HG03565 (cell line): ENCODE results near the gene NRSN2.
"Not testable (repeated sequence)": the region's sequence is repeated elsewhere in the genome, so short reads cannot be mapped to it uniquely, and the experiment has no call there.

Experiments used
- ATAC-seq: cut with Tn5 transposase; IDR thresholded peaks from one replicate; pipeline ENCODE4 v1.9.1; 2021; ENCODE audit warnings: mild to moderate bottlenecking, moderate library complexity; ENCODE audit not compliant: unreplicated experiment

Gene NRSN2

DNA sequence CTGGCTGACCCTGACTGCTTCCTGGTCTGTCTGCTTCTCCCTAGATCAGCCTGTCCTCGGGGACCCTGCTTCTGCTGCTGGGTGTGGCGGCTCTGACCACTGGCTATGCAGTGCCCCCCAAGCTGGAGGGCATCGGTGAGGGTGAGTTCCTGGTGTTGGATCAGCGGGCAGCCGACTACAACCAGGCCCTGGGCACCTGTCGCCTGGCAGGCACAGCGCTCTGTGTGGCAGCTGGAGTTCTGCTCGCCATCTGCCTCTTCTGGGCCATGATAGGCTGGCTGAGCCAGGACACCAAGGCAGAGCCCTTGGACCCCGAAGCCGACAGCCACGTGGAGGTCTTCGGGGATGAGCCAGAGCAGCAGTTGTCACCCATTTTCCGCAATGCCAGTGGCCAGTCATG, 6.3 kb downstream of the NRSN2 start:
- ATAC-seq: no peak

GRCh38 chr20:354298-354977, 7.5 kb downstream of the NRSN2 start:
- ATAC-seq: no peak

DNA sequence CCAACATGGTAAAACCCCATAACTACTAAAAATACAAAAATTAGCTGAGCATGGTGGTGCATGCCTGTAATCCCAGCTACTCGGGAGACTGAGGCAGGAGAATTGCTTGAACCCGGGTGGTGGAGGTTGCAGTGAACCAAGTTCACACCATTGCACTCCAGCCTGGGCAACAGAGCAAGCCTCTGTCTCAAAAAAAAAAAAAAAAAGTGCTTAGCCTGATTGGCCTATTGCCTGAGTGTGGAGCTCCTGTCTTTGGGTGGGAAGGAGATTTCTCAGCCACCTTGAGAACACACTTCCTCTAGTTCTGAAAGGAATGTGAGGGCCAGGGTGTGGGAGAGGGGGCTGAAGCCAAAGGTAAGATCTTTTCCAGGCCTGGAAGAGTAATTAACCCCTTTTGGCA, 9.2 kb downstream of the NRSN2 start:
- not testable (repeated sequence) for ATAC-seq

- no peak for ATAC-seq
These were observed 9.8 kb downstream of the NRSN2 start for GRCh38 chr20:356745-357144.

DNA sequence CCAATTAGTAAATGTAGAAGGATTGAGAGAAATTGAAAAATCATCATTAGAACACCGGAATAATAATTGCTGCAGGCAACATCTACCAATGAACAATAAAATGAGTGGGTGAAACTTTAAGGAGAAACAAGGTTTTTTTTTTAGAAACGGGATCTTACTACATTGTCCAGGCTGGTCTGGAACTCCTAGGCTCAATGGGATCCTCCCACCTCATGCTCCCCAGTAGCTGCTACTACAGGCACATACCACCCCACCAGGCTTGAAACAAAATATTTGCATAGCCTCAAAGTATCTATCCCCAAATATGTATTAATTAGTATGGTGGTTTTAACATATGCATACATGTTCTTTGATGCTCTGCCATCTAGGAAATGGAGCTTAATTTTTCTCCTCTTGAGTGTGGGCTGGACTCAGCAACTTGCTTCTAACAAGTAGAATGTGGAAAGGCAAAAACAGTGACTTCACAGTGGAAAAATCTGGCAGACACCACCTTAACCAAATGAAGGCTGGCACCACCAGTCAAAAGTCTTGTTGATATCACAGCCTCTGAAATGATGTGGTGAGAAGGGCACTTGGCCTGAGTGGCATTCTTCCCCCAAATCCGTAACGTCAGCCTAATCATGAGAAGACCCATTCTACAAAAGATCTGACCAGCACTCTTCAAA, 12.1 kb downstream of the NRSN2 start:
- no peak for ATAC-seq

GRCh38 chr20:361561-361960, 14.7 kb downstream of the NRSN2 start:
- ATAC-seq: no peak

- no peak for ATAC-seq
These were observed 15.7 kb downstream of the NRSN2 start for GRCh38 chr20:362271-363254.

DNA sequence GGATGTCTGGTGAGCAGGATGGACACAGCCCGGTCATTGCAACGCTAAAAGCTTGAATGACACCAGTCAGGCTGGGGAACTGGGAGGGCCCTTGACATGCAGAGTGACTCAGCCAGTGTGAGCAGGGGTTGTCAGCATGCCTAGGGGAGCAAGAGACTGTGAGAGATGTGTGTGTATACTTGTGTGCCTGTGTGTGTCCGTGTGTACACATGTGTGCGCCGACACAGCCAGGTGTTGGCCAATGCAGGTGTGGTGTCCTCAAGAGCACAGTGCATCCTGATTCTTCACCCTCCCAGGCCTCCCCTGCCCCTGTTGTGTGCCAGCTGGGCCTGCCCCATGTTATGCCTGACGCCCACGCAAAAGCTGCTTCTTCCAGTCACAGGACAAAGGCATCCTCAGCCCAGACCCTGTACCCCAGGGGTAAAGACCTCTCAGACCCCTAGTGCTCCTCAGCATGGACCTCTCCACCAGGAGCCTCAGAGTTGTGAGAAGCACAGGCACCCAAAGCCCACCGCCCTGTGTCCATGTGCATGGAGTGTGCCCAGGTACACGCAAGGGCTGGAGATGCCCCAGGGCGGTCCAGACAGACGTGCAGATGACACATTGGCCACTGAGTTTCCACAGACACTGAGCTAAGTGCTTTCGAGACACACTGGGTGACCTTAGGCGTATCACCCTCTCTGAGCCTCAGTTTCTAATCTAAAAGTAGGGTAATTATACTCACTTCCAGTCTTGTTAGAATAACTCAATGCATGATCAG, 16.6 kb downstream of the NRSN2 start:
- ATAC-seq: no peak

DNA sequence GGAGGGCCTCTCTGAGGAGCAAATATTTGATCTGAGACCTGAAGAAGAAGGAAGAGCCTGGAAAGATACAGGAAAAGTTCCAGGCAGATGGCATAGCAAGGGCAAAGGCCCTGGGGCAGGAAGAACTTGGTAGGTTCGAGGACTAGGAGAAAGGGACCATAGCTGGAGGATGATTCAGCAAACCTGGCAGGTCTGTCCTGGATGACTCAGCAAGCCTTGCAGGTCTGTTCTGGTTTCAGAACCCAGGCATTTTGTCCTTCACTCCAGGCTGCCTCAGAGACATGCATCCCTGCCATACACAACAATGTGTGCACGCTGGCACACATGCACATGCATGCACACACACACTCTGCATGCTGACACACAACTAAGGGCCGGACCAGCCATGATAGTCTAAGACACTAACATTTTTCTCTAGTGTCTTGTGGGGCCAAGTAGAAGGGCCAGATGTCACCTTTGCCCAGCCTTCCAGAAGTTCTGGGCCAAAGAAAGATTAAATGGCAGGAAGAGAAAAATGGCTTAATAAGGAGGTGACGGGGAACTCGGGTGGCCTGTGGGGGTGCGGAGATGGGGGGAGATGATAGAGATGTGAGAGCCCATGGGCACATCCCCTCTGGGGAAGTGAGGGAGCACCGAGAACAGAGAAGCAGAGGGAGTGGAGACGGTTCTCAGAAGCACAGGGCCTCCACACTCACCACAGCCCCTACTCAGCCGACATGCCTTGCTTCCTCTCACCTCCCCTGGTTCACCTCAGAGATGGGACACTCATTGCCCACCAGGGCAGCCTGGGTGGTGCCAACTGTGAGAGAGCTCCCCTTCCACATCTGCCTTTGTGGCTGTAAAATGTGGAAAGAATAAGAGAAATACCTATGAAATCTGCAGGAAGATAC, 18.2 kb downstream of the NRSN2 start:
- ATAC-seq: no peak

DNA sequence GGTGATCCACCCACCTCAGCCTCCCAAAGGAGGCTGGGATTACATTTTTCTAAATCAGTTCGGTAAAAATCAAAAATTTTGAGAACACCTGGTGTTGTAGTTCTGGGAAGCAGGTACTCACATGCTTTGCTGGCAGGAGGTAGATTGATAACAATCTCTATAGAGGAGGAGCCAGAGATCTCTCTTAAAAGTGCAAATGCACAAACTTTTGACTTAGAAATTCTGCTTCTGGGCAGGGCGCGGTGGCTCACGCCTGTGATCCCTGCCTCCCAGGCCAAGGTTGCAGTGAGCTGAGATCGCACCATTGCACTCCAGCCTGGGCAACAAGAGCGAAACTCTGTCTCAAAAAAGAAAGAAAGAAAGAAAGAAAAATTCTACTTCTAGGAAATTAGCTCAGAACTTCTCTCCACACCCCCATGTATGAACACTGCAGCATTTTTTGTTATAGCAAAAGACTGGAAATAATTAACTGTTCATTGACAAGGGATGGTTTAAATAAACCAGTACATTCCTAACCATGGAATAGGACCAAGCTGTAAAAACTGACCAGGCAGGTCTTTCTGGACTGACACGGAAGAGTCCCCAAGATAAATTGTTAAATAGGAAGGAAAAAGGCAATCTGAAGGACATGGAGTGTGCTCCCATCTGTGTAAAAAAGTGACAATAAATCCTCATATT, 19.3 kb downstream of the NRSN2 start:
- no peak for ATAC-seq

- no peak for ATAC-seq
These were observed 20.0 kb downstream of the NRSN2 start for GRCh38 chr20:366719-367485.

DNA sequence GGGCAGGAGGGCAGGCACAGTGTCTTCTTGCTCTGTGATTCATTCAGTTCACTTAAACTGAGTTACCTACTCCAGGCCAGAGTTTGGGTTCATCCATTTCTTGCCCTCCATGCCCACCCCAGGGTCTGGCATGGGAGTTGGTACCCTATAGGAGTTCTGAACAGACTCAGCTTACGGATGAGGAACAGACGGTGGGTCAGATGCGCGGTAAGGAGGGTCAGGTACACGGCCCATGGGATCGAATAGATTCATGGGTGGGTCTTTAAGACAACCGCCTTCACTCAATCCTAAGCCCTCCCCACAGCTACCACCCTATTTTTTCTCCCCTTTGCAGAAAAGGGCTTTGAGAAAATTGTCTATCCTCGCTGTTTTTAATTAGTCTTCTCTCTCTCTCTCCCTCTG, 20.6 kb downstream of the NRSN2 start:
- no peak for ATAC-seq

- ATAC-seq: no peak
These were observed 22.0 kb downstream of the NRSN2 start for GRCh38 chr20:368915-369314.

GRCh38 chr20:370151-370600, 23.3 kb downstream of the NRSN2 start:
- no peak for ATAC-seq

DNA sequence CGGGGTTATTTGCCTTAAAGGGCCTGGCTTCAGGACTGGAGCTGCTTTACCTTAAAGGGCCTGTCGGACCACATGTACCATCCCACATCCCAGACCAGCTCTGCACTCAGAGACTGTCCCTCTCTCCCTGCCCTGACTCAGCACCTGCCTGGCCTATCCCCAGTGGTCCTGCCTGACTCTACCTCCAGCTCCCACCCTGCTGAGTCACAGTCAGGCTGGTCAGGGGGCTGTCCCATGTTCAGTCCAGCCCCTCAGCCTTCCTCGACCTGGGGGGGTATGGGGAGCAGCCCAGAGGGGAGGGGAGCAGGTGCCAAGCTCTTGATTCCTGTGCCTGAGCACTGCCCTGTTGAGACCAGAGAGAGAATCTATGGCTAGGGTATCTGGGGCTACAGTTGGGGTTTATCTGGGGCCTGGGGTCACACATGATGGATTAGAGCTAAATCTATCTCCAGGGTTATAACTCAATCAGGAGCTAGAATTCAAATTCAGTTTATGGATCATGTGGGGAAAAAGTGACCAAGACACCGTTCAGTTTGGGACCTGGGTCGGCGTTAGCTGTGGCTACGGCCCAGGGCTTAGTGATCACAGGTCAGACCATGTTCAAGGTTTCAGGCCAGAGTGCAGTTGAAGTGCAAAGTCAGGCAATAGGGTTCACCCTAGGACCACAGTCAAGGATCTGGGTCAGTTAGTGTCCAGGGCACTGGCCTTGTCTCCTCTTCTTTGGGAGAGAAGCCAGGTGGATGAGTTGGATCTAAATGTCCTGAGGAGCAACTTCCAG, 24.3 kb downstream of the NRSN2 start:
- ATAC-seq: no peak

DNA sequence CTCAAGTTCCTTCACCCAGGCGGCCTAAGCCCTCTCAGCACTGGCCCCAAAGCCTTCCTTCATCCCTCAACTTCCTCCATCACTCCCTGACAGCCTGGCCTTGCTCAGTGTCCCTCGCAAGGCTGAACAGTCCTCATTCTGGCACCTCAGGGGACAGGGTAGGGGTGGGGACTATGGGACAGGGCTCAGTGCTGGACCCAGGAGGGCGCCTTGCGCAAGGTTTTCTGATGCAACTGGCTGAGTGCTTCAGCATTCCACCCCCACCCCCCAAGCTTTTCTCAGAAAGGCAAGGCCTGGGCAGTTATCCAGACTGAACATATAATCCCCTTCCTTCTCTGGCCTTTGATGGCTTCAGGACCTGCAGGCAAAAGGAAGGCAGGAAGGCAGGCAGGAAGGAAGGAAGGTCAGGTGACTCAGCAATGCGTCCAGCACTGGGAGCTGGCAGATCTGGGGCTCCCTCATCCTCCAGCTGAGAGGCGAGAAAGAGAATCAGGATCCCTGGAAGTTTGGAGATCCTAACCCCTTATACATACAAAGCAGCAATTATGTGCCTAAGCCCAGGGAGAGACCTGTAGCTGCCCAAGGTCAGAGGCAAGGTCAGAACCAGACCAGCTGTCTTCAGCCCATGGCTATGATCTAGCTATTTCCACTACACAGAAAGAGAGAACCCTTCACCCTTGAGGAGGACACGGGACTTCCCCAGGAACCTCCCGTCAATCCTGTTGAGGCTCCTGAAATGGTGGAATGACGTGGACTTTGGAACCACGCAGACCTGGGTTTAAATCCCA, 25.0 kb downstream of the NRSN2 start:
- ATAC-seq: no peak

GRCh38 chr20:372543-373082, 25.7 kb downstream of the NRSN2 start:
- ATAC-seq: not testable (repeated sequence)
